Activated CD8-positive, alpha-beta memory T cell treated with anti-CD3 and anti-CD28 coated beads for 4 hours (primary cell): ENCODE data around the gene BAIAP2L2.
"Not testable (repeated sequence)": the region's sequence is repeated elsewhere in the genome, so short reads cannot be mapped to it uniquely, and the experiment has no call there.

Source experiments
- DNase-seq, 2 donors: peaks; one replicate each; pipeline ENCODE4 v3.0.0-alpha.2; 2020; ENCODE audit warnings: low read depth in 2 of 2

BAIAP2L2 gene

DNA sequence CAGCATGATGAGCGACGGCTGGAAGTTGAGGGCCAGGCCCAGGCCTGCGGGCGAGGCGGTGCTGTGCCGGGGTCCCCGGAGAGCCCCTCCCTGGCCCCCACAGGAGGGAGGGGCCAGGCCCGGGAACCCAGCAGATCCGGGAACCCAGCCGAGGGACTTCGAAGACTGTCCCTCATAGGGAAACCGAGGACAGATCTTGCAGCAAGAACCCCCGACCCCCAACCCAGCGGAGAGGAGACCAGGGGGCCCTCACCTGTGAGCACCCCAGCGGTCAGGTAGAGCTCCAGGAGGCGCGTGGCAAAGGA is 28.9 kb downstream of the BAIAP2L2 start:
- DNase-seq = no peak

DNA sequence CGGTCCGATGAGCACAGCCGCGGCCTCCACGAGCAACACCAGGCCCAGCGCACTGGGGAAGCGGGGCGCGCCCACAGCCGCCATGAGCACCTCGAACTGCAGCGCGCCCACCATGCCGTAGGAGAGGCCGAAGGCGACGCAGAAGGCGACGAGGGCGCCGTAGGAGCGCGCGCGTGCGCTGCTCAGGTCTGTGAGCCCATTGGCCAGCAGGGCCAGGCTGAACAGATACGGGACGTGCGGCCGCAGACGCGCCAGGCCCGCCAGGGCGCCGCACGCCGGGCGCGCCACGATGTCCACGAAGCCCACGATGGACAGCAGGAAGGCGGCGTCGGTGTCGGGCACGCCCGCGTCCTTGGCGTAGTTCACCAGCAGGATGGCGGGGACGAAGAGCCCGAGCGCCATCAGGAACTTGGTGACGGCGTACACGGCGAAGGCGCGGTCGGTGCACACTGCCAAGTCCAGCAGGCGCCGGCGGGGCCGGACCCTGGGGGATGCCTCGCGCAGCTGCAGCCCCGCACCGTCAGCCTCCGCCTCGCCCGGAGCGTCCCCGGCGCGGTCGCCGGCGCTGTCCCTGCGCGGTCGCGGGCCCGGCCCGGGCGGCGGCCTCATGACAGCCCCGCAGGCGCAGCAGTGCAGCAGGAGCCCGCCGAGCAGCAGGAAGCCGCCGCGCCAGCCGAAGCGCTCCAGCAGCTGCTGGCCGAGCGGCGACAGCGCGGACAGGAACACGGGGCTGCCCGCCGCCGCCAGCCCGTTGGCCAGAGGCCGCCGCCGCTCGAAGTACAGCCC is 29.4 kb downstream of the BAIAP2L2 start:
- no peak for DNase-seq

DNA sequence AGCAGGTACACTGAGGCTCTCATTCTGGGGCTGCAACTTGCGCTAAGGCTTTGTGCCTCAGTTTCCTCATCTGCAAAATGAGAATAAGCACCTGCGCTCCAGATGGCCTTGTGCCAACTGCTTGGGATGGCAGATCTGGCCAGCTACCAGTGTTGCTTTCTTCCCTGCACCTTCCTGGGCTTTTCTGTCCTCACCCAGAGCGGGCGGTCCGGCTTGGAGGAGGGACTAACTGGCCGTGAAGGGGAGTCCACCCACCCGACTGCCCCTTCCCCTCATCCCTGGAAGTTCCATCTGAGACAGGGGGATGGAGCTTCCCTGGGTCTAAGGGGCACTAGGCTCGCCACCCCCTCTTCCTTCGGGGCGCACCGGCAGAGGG is 30.0 kb downstream of the BAIAP2L2 start:
- DNase-seq = no peak

DNA sequence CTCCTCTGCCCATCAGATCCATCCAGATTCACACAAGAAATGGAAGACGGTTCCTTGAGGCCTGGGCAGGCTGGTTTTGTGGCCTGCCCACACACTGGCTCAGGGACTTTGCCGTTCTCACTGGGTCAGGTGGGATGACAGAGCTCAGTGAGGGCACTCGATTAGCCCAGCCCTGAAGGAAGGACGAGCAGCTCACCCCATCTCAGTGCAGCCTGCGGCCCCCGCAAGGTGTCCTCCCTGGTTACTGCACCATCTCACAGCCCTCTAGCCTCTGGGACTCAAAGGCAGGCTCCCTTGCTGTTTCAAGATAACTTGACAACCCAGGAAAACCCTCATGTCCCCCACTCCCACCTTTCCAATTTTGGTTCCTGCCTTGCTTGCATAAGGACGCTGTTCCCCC is 30.7 kb downstream of the BAIAP2L2 start:
- DNase-seq = no peak

DNA sequence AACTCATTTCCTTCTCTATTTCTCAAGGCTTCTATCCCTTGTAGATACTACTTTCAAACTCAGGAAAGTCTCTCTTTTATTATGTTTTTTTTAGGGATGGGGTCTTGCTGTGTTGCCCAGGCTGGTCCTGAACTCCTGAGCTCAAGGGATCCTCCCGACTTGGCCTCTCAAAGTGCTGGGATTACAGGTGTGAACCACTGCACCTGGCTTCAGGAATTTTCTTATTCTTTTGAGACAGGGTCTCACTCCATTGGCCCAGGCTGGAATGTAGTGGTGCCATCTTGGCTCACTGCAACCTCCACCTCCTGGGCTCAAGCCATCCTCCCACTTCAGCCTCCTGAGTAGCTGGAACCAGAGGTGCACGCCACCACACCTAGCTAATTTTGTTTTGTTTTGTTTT is 31.3 kb downstream of the BAIAP2L2 start:
- DNase-seq = not testable (repeated sequence)

DNA sequence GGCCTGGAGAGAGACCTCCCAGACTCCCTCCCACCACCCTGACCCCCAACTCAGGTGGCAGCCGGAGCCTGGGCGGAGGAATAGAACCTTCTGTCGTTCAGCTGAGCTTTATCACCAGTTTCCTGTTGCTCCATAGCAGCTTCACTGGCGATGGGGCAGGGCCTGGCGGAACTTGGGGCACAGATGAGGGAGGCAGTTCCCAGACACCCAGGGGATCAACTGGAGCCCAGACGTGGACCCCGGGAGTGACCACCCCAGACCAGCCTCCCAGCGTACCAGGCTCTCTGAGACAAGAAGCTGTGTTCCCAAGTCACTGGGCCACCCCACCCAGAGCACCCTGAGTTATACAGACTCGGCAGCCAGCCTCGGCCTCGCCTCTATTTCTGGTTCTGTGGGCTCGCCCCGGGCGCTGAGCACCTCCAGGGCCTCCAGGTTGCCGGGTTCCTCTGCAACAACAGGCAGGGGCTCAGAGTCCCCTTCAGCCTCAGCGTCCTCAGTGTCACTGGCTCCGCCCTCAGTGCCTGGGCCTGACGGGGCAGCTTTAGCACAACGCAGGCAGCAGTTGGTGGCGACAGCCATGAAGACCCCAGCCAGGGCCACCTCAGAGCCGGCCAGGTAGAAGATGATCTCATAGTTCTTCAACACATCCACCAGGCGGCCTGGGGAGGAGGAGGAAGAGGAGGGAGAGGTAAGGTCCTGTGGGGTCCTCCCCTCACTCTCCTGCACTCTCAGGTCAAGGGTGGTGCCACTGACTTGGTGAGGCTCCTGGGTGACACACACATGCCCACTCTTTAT is 32.2 kb downstream of the BAIAP2L2 start:
- no peak for DNase-seq

DNA sequence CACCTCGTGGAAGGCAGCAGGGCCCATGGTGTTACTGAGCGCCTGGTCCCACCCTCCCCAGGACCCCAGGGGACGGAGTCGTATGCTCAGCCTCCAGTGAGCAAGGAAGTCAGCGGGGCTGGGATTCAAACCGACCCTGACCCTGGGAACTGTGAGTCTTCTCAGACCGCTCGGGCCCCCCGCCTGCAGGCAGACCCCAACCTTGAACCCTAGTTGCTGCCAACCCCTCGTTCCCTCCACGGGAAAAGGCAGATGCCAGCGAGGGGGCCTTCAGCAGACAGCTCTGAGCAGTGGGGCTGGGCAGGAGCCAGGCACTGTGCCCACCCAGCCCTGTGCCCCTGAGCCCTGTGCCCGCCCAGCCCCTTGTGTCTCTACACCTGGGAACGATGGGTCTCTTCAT is 32.9 kb downstream of the BAIAP2L2 start:
- DNase-seq = no peak

DNA sequence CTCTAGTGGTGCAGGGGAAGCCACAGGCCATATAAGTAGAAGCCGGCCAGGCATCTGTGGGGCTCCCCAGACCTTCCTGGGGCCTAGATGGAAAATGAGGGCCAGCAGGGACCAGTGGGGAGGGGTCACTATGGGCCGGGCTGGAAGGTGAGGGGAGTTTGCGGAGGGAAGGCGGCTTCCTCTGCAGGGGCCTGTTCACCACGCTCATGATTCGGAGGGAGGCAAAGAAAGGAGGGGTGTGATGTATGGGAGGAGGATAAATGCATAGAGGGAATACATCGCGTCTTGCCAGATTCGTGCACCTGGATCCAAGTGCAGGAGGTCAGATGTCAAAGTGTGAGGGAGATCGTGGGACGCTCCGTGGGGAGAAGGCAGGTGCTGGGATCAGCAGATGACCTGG is 33.4 kb downstream of the BAIAP2L2 start:
- no peak for DNase-seq

DNA sequence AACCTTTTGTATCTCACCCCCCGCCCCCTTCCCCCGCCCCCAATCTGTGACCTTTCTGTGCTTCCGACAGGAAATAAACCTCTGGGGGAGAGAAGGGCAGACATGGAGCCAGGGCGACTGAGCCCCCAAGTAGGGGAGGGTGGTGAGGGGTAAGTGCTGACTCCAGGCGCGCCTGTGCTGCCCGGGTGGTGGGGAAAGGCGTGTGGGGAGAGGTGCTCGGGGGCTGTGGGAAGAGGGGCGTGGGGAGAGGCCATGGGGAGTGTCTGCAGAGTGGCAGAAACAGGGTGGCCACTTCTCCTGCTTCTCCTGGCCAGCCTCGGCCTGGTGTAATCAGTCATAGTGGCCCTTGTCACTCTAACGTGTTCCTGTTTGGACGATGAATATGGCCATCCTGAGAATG is 34.5 kb downstream of the BAIAP2L2 start:
- no peak for DNase-seq

DNA sequence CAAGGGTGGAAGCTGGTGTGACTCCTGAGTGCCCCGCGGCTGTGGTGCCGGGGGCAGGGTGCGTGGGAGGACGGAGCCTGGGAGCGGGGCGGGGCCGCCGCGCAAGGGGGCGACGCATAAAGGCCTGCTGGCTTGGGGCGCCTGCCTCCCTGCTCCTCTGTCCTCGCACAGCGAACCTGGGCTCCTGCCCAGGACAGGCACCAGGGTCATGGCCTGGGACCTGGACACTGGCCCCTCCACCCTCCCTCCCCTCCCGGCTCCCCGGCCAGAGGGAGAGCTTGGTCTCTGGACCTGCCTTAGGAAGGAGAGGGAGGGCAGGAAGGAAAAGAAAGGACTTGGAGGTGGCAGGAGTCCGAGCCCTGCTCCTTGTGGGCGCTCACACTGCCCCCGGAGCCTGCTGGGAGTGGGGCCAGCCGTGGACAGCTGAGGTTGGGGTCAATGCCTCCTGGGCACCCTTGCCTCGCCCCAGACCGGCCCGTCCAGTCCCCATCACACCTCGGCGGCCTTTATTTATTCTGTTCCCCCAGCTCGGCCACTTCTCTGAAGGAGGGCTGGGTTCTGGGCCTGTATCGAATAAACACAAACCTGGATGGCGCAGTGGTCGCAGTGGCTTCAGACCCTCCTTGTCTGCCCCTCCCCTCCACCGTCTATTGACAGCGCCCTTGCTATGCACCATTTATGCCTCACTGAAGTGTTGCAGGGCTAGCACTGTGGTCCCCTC is 35.2 kb downstream of the BAIAP2L2 start:
- no peak for DNase-seq

DNA sequence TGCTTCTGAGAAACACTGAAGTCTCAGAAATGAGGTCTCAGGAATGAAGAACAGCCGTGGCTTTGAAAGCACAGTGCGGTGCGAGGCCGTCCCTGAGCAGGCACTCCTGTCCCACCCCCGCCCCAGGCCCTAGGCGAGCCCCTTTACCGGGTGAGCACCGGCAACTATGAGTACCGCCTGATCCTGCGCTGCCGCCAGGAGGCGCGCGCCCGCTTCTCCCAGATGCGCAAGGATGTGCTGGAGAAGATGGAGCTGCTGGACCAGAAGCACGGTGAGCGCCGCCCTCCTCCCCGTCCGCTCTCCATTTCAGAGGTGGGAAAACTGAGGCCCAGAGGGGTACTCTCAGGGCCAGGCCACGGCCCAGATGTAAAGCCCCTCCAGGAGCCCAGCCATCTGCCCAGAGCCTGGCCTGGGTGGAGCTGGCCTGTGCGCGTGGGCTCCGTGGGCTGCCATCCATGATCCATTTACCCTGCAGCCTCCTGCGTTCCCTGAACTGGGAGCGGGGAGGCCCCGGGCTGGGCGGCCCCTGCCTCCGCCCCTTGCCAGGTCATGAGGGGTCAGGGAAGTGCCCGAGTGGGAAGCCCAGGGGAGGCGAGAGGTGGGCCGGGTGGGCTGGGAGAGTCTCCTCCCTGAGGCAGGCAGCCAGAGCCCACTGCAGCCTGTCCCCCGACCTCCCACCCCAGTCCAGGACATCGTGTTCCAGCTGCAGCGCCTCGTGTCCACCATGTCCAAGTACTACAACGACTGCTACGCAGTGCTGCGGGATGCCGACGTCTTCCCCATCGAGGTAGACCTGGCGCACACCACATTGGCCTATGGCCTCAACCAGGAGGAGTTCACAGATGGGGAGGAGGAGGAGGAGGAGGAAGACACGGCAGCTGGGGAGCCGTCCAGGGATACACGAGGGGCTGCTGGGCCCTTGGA is 36.0 kb downstream of the BAIAP2L2 start:
- DNase-seq = no peak

DNA sequence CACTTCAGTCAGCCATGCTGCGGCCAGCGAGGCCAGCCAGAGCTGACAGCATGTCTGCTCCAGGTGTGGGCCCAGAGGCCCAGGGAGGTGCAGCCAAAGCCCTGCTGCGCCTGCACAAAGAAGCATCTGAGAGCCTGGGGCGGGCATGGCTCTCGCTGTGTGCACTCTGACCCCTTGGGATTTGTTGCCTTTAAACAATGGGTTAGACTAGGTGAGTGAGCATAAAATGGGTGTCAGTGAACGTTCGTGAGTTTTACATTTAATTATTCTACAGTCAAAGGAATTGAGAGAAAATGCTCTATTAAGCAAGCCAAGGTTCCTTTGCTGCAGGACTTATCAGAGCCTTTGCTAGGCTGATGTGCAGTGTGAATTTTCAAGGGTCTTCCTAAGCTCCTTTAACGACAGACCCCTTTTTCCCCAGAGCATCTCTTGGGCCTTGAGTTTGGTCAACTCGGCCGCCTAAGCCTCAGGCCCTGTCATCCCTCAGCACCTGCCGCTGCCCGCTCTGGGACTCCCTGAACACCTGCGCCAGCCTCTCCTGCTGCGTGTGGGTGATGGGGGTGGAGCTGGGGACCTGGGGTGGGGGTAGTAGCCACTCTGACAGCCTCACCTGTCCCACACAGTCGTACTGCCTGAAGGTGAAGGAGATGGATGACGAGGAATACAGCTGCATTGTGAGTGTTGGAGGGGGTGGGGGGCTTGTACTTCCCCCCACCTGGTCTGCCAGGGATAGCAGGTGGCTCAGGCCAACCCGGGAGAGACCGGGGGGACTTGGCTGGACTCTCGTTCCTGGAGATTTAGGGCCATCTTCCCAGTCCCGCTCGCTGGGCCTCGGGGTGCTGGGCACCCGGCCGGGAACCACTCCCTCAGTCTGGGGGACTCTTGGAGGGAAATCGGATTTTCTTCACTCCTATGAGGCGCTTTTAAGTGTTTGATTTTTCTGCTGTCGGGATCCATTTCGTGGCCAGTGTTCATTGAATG is 37.0 kb downstream of the BAIAP2L2 start:
- DNase-seq = no peak

DNA sequence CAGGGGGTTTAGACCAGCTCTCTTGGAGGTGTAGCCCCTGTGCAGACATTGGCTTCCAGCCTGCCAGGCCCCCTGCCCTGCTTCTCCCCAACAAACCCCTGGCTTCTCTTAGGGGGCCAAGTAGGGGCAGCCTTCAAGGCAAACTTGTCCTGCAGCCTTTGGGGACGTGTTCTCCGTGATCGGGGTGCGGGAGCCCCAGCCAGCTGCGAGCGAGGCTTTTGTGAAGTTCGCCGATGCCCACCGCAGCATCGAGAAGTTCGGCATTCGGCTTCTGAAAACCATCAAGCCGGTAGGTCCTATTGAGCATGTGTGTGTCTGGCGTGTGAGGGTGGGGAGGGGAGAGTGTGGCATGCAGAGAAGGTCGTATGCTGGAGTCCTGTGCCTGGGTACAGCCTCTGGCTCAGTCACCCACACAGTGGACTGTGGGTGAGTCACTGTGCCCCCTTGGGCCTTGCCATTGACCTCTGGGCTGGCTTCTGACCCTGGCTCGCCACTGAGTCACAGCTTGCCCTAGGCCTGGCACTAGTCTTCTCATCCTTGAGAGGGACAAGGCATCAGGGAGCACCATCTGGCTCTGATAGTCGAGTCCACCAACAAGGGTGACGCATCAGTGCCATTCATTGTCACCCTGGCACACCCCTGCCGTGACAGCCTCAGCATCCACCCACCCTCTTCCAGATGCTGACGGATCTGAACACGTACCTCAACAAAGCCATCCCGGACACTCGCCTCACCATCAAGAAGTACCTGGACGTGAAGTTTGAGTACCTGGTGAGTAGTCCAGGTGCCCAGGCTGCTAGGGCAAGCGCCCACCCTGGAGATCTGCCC is 37.9 kb downstream of the BAIAP2L2 start:
- DNase-seq = no peak

DNA sequence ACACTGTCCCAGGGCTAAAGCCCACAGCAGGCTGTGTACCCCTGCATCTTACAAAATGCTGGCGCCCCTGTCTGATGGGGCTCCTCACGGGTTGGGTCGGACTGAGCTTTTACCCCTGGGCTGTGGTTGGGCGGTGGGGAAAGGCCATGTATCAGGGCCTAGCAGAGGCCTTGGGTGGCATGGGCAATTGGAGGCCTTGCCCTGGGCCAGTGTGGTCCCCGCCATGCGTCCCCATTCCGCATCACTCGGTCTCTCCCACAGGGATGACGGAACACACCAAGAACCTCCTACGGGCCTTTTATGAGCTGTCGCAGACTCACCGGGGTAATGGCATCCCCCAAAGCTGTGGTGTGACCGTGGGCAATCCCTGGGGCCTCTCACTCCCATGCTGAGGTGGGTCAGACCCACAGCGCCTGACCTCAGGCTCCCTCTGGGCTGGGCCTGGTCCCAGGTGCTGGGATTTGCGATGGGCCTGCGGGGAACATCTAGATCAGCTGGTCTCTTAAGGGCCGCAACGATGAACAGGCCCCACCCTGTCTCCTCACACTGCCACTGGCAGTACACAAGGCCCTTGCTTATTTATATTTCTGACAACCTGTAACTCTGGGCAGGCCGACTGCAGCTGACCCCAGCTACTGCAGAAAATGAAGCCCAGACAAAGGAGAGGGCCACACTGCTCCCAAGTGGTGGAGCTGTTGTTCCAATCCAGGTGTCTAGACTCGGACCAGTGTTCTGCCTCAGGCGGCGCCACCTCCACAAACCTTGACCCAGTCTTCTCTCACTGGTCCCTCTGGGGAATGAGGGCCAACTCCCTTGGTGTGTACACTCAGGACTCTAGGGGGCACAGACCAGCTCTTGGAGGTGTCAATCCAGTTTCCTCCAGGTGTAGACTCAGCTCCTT is 38.8 kb downstream of the BAIAP2L2 start:
- DNase-seq = no peak

DNA sequence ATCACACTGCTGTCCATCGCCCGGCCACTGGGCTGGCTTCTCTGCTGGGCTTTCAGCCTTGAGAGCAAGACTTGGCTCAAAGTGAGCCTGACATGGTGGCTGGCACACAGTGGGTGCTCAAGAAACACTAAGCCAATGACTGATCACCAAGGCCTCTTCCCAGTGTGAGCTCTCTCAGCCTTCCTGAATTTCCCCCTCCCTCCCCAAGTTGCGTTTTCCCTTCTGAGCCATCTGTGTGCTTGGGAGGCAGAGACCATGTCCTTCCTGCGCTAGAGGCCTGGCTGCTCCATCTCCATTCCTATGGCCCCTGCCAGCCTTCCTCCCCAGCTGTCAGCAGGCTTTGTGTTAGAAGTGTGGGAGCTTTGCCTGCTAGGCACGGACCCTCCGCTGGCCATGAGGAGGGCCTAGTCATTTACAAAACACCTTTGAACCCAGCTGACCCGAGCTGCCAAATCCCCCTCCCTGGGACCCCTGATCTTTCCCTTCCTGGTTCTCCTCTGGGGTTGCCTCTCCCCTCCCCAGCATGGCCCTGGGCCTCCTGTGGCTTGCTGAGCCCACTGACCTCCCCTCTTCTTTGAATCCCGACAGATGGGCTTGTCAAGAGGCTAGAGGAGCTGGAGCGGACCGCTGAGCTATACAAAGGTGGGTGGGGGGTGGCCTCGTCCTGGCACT is 40.1 kb downstream of the BAIAP2L2 start:
- no peak for DNase-seq

DNA sequence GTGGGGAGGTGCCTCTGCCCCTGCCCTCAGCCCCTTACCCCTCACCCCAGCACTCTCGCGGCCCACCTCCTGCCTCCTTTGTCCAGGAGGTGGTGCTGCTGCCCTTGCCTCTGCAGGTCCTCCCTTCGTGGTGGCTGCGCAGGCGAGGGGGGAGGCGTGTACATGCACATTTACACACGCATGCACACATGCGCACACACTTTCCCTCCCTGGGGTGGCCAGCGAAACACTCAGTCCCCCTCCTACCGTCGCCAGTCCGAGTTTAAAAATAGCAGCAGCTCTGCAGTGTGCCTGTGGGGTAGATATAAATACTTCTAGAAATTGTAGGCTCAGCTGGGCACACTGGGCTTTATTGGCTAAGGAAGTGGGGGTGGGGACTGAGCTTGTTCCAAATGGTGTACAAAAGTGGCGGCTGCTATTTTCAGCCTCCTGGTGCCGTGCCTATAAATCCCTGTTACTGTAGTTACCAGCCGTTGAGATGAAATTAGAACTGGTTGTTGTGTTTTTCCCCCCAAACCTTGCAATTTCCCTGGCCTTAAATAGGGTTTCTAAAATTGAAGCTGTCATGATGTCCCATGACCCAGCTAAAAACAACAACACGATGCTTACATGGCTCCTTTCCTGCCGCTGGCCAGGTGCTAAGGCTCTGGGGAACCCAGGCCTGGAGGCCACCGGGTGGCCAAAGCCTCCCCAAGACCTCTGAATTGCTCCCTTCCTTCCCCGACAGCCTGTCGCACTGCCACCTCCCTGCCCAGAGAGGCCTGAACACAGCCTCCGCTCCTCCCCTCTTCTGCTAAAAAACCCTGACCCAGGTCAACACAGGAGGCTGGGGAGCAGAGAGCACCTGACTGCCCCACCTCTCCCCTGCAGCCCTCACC is 40.9 kb downstream of the BAIAP2L2 start:
- no peak for DNase-seq
